ENCODE results near the gene CERS4.

DNA sequence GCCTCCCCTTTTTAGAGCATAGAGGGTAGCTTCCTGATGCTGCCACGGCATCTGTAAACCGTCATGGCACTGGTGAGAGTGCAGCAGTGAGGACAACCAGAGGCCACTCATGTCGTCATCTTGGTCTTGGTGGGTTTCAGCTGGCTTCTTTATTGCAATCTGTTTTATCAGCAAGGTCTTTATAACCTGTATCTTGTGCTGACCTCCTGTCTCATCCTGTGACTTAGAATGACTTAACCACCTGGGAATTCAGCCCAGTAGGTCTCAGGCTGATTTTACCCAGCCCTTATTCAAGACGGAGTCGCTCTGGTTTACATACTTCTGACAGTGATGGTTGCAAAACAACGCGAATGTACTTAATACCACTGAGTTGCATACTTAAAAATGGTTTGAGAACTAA lies 45.4 kb upstream of the CERS4 start:
- TF ChIP-seq POLR2A (IDR thresholded peaks at IDR 0.05) (no peak), POLR2AphosphoS5 (IDR thresholded peaks at IDR 0.05; ENCODE audit: insufficient read depth in 1 of 2, low read depth in 1 of 2) (no peak)
- TF ChIP-seq, protein P1, sequence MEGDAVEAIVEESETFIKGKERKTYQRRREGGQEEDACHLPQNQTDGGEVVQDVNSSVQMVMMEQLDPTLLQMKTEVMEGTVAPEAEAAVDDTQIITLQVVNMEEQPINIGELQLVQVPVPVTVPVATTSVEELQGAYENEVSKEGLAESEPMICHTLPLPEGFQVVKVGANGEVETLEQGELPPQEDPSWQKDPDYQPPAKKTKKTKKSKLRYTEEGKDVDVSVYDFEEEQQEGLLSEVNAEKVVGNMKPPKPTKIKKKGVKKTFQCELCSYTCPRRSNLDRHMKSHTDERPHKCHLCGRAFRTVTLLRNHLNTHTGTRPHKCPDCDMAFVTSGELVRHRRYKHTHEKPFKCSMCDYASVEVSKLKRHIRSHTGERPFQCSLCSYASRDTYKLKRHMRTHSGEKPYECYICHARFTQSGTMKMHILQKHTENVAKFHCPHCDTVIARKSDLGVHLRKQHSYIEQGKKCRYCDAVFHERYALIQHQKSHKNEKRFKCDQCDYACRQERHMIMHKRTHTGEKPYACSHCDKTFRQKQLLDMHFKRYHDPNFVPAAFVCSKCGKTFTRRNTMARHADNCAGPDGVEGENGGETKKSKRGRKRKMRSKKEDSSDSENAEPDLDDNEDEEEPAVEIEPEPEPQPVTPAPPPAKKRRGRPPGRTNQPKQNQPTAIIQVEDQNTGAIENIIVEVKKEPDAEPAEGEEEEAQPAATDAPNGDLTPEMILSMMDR (IDR thresholded peaks at IDR 0.05) = no peak

Measured in vagina (tissue), 2 donors.